GM19043 (cell line): ENCODE results near the gene CAMK2A.

ENCODE experiments used
- ATAC-seq: cut with Tn5 transposase; IDR thresholded peaks from one replicate; pipeline ENCODE4 v1.9.1; 2021; ENCODE audit warnings: low read depth; ENCODE audit not compliant: unreplicated experiment

The CAMK2A gene

GRCh38 chr5:150219142-150219541, 70.4 kb downstream of the CAMK2A start:
- no peak for ATAC-seq

DNA sequence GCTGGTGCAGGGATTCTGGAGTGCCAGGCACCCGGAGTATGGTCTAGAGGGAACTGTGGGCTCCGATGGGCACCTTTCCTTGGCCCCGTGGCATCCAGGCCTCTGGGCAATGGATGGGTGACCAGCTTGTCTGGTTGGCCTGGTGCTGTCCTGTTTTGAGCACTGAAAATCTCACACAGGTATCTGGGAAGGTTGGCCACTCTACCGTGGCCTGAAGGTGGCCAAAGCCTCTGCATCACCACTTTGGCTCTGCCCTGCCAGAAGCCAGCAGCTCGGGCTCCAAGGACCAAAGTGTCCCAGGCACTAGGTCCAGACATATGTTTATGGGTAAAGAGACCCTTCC, 70.9 kb downstream of the CAMK2A start:
- ATAC-seq: no peak

GRCh38 chr5:150217873-150218692, 71.5 kb downstream of the CAMK2A start:
- peak; percentile 94 for ATAC-seq

DNA sequence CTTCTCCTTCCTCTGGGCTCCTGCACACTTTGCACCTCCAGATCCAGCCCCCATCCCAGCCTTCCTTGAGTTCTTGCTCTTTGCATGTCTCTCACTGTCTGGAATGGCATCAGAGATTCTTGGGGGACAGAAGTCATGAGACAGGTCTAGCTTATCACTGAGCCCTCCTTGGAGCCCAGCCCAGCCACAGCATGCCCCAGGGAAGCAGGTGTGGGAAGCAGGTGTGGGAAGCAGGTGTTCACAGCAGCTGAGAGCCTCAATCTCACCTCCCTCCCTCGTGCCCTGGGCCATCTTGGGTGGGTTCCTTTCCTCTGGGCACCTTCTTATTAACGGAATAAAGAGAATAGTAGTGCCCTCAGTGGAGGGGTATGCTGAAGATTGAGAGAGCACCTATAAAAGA, 72.5 kb downstream of the CAMK2A start:
- no peak for ATAC-seq

- no peak for ATAC-seq
Observed at GRCh38 chr5:150215979-150216944, 73.3 kb downstream of the CAMK2A start.

DNA sequence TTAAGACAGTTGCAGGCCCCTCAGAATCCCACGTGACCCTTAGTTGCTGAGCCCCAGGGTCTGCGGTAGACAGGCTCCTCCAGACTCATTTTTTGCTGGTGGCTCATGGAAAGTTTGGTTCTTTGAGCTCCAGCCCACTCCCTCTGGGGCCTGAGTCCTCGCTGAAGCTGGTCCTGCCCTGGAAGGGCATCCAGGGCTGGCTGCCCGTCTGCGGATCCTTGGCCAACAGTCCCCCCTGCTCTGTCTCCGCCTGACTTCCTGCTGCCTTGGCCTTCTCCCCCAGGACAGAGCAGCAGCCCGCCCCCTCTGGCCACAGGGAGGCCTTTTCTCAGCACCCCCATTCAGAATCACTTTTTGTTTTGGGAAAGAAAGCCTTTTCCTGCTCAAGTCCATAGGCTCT, 75.3 kb downstream of the CAMK2A start:
- ATAC-seq: no peak

DNA sequence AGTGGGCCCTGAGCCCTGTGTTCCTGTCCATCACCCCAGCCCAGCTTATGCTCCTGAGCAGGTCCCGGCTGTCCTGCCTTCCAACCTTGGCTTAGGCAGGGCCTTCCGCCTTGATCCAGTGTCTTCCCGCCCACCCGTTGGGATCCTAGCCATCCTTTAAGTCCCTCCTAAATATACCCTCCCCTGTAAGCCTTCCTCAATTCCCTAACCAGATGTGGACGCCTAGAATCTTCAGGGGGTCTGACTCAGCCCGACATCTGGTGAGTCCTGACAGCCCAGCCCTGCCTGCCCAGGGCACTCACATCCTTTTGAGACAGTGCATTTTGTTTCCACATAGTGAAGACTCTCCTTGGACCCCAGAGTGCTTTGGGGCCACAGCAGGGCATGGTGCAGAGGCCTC, 76.0 kb downstream of the CAMK2A start:
- ATAC-seq: no peak

DNA sequence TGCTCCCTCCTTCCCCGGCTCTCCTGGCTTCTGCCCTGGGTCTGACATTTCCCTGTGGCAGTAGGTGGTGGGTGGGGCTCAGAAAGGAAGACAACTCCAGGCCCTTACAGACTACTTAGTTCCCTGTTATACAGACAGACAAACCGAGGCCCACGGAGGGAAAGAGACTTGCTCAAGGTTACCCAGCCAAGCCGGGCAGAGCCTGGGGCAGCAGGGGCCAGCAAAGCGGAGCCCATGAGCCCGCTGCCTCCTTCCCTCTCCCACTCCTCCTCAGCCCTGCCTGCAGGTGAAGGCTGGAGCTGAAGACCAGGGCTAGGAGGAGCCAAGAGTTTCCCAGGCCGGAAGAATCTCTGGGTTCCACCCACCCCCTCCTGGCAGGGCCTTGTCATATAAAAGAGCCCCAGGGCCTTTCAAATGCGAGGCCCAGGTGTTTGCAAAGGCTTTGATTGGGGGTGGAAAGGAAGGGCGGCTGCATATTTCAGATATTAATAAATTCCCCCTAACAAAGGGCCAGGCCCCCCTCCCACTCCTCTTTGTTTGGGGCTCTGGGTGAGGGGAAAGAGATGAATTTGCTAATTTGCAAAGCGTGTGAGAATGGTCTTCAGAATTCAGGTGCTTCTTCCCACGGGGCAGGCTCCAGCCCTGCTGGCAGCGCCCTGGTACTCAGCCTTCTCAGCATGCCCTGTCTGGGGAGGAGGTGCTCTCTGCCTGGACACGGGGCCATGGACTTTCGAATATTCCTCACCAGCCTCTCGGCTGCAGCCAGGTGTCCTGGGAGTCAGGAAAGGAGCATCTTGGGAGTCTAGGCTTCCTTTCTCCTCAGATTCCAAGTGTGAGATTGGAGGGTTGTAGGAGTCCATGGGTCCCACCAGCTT, 78.2 kb downstream of the CAMK2A start:
- no peak for ATAC-seq

GRCh38 chr5:150210644-150211043, 78.9 kb downstream of the CAMK2A start:
- no peak for ATAC-seq

- ATAC-seq: no peak
Observed at GRCh38 chr5:150209099-150209635, 80.4 kb downstream of the CAMK2A start.

GRCh38 chr5:150208187-150209098, 81.1 kb downstream of the CAMK2A start:
- no peak for ATAC-seq

DNA sequence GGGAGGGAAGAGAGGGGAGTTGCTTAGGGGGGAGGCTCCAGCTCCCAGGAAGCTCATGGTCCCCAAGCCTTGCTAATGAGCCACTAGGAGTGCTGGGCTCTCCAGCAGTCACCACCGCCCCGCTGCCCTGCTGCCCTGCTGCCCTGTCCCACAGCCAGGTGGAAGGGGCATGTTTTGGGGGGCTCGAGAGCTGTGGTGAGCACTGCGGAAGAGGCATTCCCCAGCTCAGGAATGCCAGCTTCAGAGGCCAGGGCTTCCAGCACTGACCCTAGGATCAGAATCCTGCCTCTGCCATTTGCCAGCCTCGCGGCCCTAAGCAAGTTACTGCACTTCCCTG, 82.8 kb downstream of the CAMK2A start:
- ATAC-seq: no peak

DNA sequence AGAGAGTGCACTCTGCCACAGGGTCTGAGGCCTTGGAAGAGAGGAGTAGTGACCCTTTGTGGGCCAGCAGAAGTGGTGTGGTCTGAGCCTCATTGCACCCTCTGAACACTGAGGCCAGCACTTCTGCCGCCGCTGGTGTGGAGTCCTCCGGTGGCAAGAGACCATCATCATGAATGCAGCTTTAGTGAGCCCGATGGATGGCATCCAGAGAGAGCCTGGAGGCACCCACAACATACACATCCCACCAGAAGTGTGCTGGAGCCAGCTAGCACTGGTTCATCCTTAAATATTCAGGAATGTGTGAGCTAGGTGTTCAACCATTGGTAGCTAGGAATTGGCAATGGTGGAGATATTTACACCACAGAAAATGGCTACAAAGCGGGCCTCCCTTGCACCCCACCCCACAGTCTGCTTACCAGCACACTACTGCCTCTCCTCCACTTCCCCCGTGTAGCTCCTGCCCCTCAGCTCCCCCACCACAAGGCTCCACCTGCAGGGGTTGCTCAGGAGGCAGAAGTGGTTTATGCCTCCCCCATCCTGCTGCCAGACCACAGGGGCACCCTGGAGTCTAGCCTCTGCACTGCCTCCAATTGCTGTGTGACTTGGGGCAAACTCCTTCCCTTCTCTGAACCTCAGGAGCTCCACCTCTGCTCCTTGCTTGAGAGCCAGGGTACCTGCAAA, 83.3 kb downstream of the CAMK2A start:
- no peak for ATAC-seq

DNA sequence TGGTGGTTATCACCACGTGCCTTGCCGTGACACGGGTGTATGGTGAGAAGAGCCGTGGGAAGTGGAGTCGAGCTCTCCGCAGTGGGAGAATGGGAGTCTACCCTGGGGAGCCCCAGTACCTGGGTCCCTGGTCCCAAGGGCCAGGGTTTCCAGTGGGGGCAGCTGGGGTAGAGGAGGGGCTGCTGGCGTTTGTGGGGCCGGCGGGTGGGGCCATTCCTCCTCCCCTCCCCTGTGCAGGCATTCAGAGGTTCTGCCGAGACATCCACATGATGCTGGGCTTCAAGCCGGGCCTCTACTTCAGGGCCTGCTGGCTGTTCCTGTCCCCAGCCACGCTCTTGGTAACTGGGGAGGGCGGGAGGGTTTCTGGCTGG, 85.0 kb downstream of the CAMK2A start:
- ATAC-seq: no peak

- ATAC-seq: no peak
Observed at GRCh38 chr5:150203832-150204589, 85.6 kb downstream of the CAMK2A start.

GRCh38 chr5:150202501-150202900, 87.1 kb downstream of the CAMK2A start:
- ATAC-seq: no peak

DNA sequence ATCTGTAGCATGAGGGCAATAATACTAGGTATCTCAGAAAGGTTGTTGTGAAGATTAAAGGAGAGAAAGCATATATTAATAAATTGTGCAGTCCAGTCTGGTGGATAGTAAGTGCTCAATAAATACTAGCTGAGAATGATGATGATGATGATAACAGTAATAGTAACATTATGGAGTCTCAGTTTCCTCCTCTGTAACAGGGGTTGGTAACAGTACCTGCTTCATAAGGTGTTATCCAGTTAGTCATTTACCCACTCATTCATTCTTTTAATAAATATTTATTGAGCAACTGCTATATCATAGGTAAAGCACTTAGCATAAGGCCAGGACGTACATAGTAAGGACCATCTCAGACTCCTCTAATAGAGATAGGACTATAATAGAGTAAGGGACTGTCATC, 92.1 kb downstream of the CAMK2A start:
- no peak for ATAC-seq

DNA sequence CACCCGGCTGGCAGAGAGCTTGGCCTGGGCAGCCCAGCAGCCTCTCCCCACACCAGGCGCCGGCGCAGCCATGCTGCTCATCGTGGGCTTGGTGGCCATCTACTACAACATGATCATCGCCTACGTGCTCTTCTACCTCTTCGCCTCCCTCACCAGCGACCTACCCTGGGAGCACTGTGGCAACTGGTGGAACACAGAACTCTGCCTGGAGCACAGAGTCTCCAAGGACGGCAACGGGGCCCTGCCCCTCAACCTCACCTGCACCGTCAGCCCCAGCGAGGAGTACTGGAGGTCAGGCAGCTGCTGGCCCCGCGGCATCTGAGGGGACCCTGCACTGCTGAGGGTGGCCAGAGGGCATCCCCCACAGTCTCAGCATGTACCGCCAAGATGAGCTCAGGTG, 92.6 kb downstream of the CAMK2A start:
- ATAC-seq: no peak
